HepG2 (cell line): ENCODE results near the gene RNF182.

ENCODE experiments used
- ARID5B ChIP-seq: IDR thresholded peaks from 2 replicates; pipeline ENCODE4 v1.4.0; 2020; ENCODE audit warnings: mild to moderate bottlenecking, missing genetic modification reagents
- CTCF ChIP-seq: sonication (generic); formaldehyde crosslinking; IDR thresholded peaks from 2 replicates; pipeline ENCODE4 v1.5.0; 2020; ENCODE audit warnings: mild to moderate bottlenecking, missing genetic modification reagents, moderate library complexity
- SUZ12 ChIP-seq: fragments of 150-350 bp; IDR thresholded peaks from 2 replicates; pipeline ENCODE4 v1.6.1; 2014; ENCODE audit warnings: low read depth, low read length
- ZNF335 ChIP-seq: sonication (generic); formaldehyde crosslinking; IDR thresholded peaks from 2 replicates; pipeline ENCODE4 v1.4.0; 2020; ENCODE audit warnings: missing genetic modification reagents

GRCh38 chr6:14021449-14021848, 96.7 kb downstream of the RNF182 start:
- TF ChIP-seq ZNF335 (CRISPR knock-in tag) (no peak), ARID5B (no peak), SUZ12 (no peak), CTCF (CRISPR knock-in tag) (no peak)
